Right renal cortex interstitium (tissue), 3 donors: ENCODE results near the gene MEG3. TPM values are rescaled to one million over a fixed set of nuclear protein-coding genes. Genes with fewer than 3 reads are reported as not detected.

Experiments used
- DNase-seq, 3 donors: peaks; one replicate each; pipeline ENCODE4 v3.0.0-alpha.2; 2013; ENCODE audit warnings: low read depth in 3 of 3, low spot score in 2 of 3
- polyA plus RNA-seq, 3 donors: library from polyadenylated mRNA; unstranded; fragments of 120-200 nt; gene quantifications; one replicate each; pipeline ENCODE4 v1.2.1, GENCODE V29; 2013; ENCODE audit not compliant: insufficient read length in 3 of 3

Gene MEG3
- polyA plus RNA-seq, 3 donors, result 44.0 to 64.3 (median 62.0) TPM

DNA sequence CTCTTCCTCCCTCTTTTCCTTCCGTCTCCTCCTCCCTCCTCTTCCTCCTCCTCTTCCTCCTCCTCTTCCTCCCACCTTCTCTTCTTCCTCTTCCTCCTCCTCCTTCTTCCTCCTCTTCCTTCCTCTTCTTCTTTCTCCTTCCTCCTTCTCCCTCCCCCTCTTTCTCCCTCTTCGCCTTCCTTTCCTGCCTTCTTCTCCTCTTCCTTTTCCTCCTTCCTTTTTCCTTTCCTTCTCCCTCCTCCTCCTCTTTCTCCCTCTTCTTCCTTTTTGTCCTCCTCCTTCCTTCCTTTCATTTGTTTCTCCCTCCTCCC is 36.0 kb downstream of the MEG3 start:
- no peak for DNase-seq

GRCh38 chr14:100862277-100862676 is 36.4 kb downstream of the MEG3 start:
- no peak for DNase-seq

DNA sequence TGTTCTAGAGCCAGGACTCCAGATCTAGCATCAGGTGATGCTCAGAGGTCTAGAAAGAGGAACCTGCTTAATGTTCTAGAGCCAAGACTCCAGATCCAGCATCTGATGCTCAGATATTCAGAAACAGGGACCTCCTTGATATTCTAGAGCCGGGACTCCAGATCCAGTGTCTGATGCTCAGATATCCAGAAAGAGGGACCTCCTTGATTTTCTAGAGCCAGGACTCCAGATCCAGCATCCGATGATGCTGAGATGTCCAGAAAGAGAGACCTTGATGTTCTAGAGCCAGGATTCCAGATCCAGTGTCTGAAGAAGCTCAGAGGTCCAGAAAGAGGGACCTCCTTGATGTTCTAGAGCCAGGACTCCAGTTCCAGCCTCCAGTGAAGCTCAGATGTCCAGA is 36.9 kb downstream of the MEG3 start:
- DNase-seq, result no peak

DNA sequence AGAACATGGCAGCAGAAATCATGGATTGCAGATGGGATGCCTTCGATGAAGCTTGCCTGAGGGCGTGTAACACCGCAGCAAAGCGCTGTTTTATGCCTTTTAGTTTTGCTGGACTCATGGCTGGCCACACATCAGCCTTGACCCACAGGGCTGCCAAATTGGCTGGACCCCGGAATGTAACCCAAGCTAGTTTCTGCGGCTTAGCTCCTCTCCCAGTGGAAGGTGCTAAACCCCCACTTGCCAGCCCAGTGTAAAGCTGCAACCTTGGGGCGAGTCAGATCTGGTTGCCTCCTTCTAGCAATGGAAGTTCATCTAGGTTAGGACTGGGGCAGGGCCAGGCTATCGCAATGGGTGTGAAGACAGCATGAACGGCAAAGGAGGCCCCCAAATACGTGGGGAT is 38.3 kb downstream of the MEG3 start:
- no peak for DNase-seq

- no peak for DNase-seq
These were observed 39.2 kb downstream of the MEG3 start for GRCh38 chr14:100864960-100865681.

DNA sequence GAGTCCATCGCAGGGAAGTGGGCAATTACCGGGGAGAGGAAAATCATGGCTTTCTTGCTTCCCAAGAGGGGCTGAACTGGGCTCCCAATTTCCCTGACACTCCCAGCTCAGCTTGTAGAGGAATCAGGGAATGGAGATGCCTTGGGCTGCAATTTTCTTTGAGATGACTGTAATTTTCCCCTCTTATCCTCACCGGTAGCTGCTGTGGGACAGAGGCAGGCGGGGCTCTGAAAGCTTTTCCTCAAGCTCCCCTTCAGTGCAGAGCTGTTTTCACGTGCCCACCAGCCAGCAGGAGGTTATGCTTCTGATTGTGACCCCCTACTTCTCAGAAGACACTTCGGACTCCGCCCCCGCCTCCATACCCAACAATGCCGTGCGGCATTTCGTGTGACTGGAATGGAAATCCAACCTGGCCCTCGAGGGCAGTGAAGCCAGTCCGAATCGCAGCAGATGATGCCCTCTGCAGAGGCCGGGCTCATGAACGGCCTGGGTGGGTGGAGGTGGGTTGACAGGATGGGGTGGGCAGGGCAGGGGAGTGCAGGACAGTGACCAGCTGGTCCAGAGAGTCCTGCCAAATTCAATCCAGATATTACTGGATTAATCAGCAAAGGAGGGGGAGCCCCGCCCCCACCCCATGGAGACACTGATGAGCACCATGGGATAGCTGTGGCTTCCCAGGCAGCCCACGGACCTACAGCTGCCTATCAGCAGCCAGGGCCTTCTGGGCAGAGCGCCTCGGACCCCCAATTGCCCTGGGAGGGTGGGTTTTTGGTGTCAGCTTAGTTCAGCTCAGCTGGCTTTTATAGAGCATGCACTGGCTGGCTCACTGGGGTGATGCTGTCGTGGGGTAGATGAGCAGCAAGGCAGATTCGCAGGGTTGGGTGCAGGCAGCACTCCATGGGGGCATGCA is 40.0 kb downstream of the MEG3 start:
- DNase-seq, result no peak

DNA sequence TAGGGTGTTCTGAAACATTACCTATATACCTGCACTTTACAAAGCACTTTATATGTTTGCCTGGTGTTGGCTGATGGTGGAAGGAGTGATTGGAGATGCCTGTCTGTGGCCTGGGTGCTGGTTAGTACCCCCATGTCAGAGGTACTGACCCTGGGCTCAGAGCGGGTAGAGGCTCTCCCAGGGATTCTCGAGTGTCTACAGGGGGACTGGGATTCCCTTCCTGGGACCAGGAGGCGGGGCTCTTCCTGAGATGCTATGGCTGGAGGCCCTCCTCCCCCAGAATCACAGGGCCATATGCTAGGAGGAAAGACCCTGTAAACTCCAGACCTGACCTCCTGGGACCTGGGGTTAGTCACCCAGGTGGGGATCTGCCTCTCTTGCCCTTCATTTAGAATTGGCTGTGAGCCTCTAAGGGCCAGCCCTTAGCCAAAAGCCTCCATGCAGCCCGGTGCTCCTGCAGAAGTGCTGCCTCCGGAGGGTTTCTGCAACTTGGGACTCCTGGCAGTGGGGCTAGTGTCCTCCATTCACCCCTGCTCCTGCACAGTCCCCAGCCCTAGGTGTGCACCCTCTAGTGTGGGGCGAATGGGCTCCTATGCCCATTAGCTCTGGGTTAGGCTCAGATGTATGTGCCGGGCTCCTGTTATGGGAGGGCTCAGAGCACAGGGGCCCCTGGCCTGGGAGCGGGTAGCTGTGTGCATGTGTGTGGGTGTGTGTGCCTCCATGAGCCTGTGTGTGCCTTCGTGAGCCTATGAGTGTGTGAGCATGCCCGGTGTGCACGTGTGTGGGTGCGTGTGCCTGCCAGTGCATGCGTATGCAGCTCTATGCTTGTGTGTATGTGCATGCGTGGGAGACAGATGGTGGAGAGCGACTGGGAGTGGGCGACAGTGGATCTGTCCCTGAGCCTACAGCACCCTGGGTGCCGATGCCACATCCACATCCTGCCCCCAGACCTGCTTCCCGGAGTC is 41.0 kb downstream of the MEG3 start:
- no peak for DNase-seq

- DNase-seq, result no peak
These were observed 41.9 kb downstream of the MEG3 start for GRCh38 chr14:100867631-100868315.

- no peak for DNase-seq
These were observed 42.9 kb downstream of the MEG3 start for GRCh38 chr14:100868621-100869370.

DNA sequence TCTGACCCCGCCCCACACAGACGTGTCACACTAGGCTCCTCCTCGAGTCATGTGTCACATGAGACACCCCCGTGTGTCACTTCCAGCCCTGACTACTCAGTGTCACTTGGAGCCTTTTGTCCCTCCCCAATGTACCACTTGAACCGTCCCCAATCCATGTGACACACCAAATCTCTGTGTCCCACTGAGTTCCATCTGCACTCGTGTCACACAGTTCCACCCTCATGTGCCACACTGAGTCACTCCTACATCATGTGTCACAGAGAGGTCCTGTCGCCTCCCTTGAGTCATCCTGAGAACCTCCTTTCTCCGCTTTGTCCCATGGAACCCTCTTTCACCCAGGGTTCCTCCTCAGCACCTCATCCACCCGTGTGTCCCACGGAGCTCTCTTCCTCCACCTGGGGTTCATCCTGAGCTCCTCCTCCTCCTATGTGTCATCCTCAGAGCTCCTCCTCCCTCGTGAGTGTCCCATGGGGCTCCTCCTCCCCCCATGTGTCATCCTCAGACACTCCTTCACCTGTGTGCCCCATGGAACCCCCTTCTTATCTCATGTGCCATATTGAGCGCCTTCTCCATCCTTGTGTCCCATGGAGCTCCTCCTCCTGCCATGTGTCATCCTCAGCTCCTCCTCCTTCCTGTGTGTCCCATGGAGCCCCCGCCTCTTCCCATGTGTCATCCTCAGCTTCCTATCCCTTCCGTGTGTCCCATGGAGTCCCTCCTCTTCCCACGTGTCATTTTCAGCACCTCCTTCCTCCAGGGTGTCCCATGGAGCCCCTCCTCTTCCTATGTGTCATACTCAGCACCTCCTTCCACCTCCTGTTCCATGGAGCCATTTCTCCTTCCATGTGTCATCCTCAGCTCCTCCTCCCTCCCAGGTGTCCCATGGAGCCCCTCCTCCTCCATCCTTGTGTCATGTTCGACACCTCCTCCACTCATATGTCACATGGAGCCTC is 45.6 kb downstream of the MEG3 start:
- no peak for DNase-seq

DNA sequence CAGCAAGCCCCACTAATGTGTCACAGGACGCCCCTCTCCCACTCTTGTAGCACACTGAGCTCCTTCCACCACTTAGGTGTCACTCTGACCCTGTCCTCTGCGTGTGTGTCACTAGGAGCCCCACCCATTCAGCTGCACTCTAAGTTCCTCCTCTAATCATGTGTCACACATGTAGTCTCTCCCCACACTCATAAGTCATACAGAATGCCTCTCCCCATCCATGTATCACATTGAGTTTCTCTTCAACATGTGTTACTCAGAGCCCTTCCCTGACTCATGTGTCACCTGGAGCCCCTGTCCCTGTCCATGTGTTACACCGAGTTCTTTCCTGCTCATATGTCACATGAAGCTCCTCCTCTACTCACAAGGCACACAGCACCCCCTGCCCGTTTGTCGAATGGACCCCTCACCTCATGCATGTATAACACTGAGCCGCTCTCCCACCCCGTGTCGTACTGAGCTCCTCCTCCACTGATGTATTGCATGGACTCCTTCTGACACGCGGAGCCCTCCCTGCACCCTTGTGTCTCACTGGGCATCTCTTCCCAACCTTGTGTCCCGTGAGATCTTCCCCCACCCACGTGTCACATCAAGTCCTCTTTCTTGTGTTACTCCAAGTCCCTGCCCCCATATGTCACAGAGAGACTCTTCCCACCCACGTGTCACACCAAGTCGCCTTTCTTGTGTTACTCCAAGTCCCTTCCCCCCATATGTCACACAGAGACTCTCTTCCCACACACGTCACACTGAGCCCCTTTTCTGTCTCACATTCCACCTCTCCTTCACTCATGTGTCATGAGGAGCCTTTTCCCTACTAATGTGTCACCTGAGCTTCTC is 46.6 kb downstream of the MEG3 start:
- DNase-seq, result no peak

DNA sequence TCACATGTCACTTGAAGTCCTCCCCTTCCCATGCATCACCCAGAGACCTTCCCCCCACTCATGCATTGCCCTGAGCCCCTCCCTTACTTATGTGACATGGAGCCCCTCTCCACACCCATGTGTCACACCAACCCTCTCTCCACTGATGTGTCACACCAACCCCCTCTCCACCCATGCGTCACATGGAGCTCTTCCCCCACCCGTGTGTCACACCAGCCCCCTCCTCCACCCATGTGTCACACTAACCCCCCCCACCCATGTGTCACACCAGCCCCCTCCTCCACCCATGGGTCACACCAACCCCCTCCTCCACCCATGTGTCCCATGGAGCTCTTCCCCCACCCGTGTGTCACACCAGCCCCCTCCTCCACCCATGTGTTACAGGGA is 47.2 kb downstream of the MEG3 start:
- DNase-seq, result no peak

DNA sequence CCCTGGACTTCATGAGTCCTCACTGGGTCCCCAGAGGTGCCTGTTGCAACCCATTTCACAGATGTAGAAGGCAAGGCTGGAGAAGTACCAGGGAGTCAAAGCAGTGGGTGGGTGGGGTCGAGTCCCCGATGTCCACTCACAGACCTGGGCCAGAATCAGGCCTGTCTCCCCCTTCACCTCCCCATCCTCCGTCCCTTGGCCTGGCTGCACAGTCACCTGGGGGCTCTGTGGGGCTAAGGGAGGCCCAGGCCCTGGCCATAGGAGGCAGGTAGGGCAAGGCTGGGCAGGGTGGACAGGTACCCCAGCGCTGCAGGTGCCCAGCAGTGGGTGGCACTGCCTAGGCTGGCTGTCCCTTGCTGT is 48.1 kb downstream of the MEG3 start:
- no peak for DNase-seq

GRCh38 chr14:100874411-100875091 is 48.6 kb downstream of the MEG3 start:
- no peak for DNase-seq

- DNase-seq, result no peak
These were observed 49.2 kb downstream of the MEG3 start for GRCh38 chr14:100875126-100875525.

DNA sequence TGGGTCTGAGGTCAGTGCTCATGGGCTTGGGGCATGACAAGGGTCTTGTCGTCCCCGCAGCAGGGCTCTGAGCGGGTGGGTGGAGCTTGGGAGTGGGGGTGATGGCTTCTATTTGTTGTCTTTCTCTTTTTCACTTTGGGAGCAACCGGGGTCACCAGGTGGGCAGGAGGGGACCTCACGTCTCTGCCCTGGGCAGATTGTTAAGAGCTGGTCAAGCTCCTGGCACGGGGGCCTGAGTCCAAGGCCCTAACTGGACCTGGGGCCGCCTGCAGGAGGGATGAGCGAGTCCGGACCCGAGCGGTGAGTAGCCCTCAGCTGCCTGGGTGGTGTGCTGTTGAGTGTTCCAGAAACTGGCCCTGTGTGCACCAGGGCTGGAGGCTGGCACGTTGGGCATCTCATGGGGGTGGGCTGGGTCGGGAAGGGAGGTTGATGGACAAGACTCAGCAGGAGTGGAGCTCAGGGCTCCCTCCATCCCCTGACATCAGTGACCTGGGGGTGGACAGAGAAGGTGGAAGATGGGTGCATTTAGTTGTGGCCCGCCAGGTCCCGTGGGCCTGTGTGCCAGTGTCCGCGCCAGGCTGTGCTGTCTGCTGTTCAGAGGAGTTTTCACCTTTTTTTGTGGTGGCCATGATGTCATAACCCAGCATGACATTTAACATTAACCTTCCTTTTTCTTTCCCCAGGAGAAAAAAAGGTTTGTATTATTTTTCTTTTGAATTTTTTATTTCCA is 50.1 kb downstream of the MEG3 start:
- DNase-seq, result no peak
